MV-4-11 (cell line): ENCODE results near the gene LCE1B.

Source experiments
- DNase-seq: peaks from one replicate; lab custom pipeline; 2025; lab: John Stamatoyannopoulos, UW

LCE1B gene, protein sequence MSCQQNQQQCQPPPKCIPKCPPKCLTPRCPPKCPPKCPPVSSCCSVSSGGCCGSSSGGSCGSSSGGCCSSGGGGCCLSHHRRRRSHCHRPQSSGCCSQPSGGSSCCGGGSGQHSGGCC

DNA sequence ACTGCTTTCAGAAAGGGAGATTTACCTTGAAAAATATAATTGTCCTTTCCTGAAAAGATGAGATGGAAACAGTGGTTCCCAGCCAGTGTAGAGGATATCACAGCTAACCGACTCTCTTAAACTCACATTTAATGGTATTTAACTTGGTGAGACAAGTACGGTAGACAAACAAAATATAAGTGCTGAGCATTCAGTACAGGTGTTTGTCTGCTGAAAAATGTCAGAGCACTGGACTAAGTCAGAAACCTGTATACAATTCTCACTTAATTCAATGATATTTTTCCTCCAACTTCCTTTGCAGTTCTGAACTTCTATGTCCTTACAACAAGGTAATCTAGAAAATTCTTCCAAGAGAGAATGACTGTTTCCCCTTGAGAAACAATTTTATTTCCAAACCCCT, at the start of gene LCE1B:
Gene LCE1B (plus strand): TSS at position 301 of the 400 bp plus-strand sequence. CDS start 476 bp downstream, outside the sequence.
- DNase-seq: no peak

- DNase-seq: no peak
Observed at GRCh38 chr1:152768847-152769533, 42.8 kb upstream of the LCE1B start.

GRCh38 chr1:152770411-152770810, 41.4 kb upstream of the LCE1B start:
- no peak for DNase-seq

DNA sequence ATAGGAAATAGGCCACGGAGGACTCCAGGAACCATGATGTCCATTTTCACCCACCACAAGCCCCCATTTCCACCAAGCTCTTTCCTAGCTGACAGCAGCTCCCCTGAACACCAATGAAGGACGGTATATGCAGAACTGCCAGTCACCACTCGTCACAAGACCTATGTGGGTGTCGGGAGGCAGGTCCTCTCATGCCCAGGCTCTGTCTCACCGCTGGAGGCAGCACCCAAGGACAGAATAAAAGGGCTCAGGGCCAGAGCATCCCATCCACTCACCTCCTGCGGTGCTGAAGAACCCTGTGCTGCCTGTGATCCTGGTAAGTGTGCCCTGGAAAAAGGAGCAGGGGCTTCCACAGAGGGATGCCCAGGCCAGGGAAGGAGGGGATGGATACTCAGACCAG, 36.9 kb upstream of the LCE1B start, which contains the start of gene LCE1F:
Gene LCE1F (plus strand): TSS at position 266 of the 400 bp plus-strand sequence. CDS start 1,232 bp downstream, outside the sequence.
- DNase-seq: no peak

- no peak for DNase-seq
Observed at GRCh38 chr1:152776361-152776760, 35.4 kb upstream of the LCE1B start.

DNA sequence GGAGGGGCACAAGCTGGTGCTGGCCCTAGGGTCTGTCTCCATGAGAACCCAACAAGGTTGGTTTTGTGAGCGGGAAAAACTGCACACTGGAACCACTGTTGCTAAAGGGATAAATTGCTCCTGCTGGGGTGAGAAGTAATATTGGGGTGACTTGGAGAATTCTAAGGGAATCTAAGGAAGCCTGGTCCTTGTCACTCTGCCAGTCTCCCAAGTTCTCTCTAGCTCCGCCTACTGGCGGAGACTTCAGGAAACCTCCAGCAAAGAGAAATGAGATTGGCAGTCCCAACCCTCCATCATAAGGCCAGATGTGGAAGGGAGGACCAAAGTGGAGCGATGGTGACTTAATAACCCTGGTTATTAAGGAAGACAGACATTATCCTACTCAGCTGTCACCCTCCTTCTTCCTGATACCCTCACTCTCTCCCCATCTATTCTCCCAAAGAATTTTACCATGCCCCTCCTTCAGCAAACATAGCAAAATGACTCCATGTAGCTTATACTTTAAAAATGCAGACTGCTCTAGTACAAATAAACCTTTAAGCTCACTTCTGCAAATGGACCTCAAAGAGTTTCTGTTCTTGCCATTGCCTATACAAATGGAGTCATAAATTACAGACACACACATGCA, 34.1 kb upstream of the LCE1B start:
- peak; percentile 29 for DNase-seq

DNA sequence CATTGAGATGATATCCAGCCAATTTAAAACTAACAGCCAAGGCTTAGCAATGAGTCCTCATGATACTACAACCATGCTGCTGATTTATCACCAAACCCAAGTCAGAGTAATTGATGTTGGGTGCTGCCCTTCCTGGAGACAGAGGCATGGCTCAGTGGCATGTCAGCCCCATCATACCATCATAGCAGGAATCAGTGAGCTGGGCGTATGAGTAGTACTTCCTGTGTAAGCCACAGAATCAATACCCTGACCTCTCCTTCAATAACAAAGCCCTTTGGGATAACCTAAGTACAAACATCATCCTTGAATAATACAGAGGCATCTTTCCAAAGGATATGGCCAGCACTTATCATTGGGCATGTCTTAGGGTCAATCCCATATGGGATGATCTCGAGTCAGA, 28.7 kb upstream of the LCE1B start:
- no peak for DNase-seq

GRCh38 chr1:152786077-152786476, 25.7 kb upstream of the LCE1B start, which contains the start of gene LCE1E:
Gene LCE1E, plus strand, starts transcription at chr1:152786257. Its CDS starts 1,043 bp downstream, at chr1:152787300.
- no peak for DNase-seq

GRCh38 chr1:152795686-152796085, 16.1 kb upstream of the LCE1B start:
- DNase-seq: no peak

DNA sequence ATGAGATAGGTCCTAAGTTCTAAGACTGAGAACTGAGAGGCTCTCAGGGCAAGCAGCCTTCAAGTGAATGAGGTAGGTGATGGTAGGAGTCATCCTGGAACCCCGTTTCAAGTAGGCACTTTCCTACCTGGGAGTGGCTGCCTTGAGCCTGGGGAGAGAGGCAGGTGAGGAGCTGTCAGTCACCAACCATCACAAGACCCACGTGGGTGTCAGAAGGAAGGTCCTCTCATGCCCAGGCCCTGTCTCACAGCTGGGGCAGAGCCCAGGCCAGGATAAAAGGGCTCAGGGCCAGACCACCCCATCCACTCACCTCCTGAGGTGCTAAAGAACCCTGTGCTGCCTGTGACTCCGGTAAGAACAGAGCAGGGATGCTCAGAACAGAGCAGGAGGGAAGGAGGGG, 15.3 kb upstream of the LCE1B start, which contains the start of gene LCE1D:
Gene LCE1D (plus strand): TSS at position 301 of the 400 bp plus-strand sequence. CDS start 1,074 bp downstream, outside the sequence.
- no peak for DNase-seq

GRCh38 chr1:152801333-152801732, 10.4 kb upstream of the LCE1B start:
- DNase-seq: no peak

GRCh38 chr1:152806576-152806975, 5.2 kb upstream of the LCE1B start, which contains the start of gene LCE1C:
Gene LCE1C, minus strand, starts transcription at chr1:152806651. Its CDS starts 1,173 bp downstream, at chr1:152805478.
- DNase-seq: no peak

GRCh38 chr1:152811050-152811449, 721 bp upstream of the LCE1B start:
- no peak for DNase-seq

DNA sequence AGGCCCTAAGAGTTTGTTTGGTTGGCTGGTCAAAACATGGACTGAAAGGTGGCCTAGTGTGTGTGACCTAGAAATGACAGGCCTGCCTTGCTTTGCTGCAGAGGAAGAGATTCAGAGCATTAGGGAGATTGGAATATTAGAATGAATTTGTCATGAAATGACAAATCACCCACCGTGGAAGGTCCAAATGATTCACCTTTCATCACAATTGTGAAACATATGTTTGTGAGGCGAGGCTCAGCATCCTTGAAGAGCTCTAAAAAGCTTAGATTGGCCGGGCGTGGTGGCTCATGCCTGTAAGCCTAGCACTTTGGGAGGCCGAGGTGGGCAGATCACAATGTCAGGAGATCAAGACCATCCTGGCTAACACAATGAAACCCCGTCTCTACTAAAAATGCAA, 5.5 kb downstream of the LCE1B start:
- DNase-seq: no peak

DNA sequence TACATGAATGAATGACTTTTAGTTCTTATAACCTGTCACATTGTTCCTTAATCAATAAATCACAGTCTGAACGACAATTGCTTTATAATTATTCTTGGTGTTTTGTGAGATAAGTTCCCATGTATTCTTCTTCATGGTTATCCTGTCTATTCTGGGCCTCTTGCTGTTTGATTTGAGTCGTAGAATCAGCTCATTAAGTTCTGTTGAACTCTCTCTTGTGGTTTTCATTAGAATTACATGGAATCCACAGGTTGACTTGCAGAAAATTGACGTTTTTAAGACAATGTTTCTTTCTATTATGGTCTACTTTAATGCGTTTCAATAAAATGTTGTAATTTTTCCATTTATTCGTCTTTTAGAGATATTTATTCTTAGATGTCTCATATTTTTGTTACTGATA, 11.5 kb downstream of the LCE1B start:
- DNase-seq: no peak

DNA sequence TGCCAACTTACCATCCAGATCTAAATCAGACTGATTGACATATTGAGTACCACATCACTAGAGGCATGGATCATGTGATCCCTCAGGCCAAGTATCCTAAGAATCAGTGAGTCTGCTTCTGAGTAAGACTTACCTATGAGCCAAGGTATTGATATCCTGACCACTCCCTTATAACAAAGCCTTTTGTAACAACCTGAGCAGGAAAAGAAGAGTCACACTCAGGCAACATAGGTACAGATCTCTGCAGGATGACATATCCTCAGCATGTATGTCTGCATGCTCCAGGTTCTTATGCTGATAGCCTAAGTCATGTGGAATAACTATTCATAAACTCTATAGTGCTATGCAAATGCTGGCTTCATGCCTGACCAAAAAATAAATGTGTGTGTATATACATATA, 13.2 kb downstream of the LCE1B start:
- no peak for DNase-seq

DNA sequence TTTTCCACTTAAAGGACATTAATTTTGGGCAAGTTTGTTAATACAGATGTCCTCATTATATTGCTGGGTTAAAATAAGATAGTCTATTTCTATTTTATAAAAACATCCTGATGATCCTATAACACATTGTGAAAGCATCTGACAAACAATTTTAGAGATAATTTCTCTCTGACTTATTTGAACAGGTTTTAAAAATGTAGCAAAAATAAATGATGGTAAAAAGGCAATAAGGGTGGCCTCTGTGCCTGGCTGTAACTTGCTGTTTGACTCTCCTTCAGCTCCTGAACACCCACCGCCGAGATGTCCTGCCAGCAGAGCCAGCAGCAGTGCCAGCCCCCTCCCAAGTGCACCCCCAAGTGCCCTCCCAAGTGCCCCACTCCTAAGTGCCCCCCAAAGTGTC, 15.4 kb downstream of the LCE1B start, which contains the start of gene LCE1A:
Gene LCE1A (plus strand): TSS at position 301 of the 400 bp plus-strand sequence. CDS start 0 bp downstream, at position 301.
- DNase-seq: no peak

DNA sequence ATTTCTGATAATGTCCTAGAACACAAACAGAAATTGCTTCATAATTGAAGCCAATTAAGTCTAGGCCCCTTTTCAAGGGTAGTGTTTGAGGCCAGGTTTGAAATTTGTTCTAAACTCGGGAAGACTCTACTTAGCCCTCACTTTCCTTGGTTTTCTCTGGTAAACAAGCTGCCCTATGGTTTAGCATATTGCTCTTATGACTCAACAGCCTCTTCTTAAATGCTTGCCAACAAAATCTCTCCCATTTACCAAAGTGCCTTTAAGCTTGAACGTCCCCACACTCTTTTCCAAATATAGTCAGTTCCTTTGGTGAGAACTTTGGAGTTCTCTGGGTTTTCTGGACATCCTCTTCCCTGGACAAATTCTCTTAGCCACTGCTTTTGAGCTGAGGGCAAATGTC, 25.1 kb downstream of the LCE1B start:
- DNase-seq: no peak

DNA sequence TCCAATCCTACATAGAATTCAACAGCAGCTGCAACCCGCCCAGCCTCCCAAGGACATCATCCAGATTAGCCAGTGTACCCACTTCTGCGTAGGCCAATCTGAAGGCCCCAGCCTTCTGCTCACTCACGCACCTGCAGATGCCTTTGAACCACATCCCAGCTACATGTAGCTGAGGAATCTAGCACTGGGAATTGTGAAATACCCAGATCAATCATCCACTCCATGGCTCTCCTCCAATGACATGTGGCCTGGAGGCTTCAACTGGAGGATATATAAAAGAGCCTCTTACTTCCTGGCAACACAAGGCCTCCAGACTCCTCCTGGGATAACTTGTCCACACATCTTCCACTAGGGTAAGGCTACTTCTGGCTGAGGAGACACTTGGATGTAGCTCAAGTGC, 30.8 kb downstream of the LCE1B start, which contains the start of gene LCE6A:
Gene LCE6A (plus strand): TSS at position 301 of the 400 bp plus-strand sequence. CDS start 665 bp downstream, outside the sequence.
- no peak for DNase-seq

DNA sequence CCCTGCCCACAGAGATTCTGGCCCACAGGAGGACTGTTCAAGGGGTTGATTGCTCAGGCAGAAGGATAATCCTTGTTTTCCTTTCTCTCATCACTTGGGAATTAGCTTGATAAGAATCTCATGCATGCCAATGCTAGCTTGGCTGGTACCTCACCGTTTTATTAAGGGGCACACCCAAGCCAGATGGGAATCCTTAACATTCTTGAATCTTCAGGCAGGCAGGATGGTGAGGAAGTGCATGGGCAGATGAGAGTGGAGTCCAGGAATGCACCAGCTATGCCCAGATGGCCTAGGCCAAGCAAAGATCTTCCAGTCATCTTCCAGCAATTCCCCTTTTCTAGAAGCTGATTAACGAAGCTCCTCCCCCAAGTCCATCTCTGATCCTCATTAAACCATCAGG, 43.9 kb downstream of the LCE1B start:
- no peak for DNase-seq

GRCh38 chr1:152858062-152858461, 46.3 kb downstream of the LCE1B start:
- DNase-seq: no peak

- DNase-seq: no peak
Observed at GRCh38 chr1:152859696-152860095, 47.9 kb downstream of the LCE1B start, which contains the start of gene LCE7A. Gene LCE7A, plus strand, starts transcription at chr1:152859996. Its CDS starts 702 bp downstream, at chr1:152860698.

DNA sequence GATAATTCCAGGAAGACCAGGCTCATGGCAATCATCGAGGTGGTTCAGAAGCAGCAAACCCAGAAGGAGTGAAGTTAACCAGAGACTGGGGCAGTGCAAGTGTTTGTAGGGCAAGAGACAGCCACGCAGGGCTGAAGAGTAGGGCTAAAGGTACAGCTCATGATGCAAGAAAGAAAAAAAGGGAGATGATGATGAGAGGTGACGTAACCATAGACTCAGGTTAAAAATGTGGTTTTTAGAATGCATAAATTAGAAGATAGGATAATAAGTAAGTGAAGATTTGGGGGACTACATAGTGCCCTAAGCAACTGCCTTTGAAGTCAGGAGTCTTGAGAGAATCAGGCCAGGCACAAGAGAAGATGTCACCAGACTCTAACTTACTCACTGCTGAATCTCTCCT, 48.4 kb downstream of the LCE1B start:
- DNase-seq: no peak
